MM.1S (cell line): ENCODE measurements around the gene TFR2.

Source experiments
- CTCF ChIP-seq: fragments of 300-600 bp; sonication (generic); IDR thresholded peaks from 2 replicates; pipeline ENCODE4 v1.5.1; 2016; ENCODE audit warnings: antibody characterized with exemption, low read length, mixed read lengths
- EZH2 ChIP-seq: fragments of 300-600 bp; sonication (generic); optimal IDR thresholded peaks from 2 replicates; pipeline ENCODE3; 2017; ENCODE audit warnings: low read depth, mild to moderate bottlenecking, antibody characterized with exemption, low read length, mixed read lengths
- EZH2phosphoT487 ChIP-seq: fragments of 300-600 bp; sonication (generic); IDR thresholded peaks from 2 replicates; pipeline ENCODE4 v1.6.1; 2018; ENCODE audit warnings: antibody characterized with exemption, low read length

DNA sequence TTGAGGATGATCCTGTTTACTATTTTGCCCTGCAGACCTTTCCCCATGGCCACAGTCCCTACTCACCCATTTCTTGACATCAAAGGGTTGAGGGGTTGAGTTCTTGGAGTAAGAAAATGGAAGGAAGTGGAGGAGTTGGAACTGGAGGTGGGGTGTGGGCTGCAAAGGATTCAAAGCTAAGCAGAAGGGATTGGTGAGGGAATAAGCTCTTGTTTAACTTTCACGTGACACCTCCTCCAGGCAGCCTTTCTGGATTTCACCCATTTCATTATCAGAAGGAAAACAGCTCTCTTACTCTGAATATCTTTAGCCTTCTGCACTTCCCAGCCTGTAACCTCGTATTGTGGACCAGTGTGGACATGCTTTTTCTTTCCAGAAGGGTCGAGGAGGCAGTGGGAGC, 15.3 kb downstream of the TFR2 start:
- TF ChIP-seq CTCF (no peak), EZH2 (no peak), EZH2phosphoT487 (no peak)
